Parathyroid adenoma (tissue), 2 donors: ENCODE measurements around the gene FBLIM1.
A peak's percentile ranks its signal among the peaks of the same experiment; 100 is the strongest.

Experiments
- H2AFZ ChIP-seq: fragments of 300-600 bp; sonication (generic); one replicate; pipeline ENCODE4 v1.7.0; 2017; ENCODE audit warnings: antibody characterized with exemption, mild to moderate bottlenecking
- H3K27ac ChIP-seq: fragments of 300-600 bp; sonication (generic); one replicate; pipeline ENCODE4 v1.7.0; 2017
- H3K27me3 ChIP-seq: fragments of 300-600 bp; sonication (generic); one replicate; pipeline ENCODE4 v1.7.0; 2017; ENCODE audit warnings: low read length; ENCODE audit not compliant: control insufficient read depth, insufficient read depth
- H3K36me3 ChIP-seq: fragments of 300-600 bp; sonication (generic); one replicate; pipeline ENCODE4 v1.7.0; 2017; ENCODE audit warnings: low read length; ENCODE audit not compliant: control insufficient read depth, insufficient read depth
- H3K4me1 ChIP-seq: fragments of 300-600 bp; sonication (generic); one replicate; pipeline ENCODE4 v1.7.0; 2017; ENCODE audit warnings: control low read depth
- H3K4me2 ChIP-seq: fragments of 300-600 bp; sonication (generic); one replicate; pipeline ENCODE4 v1.7.0; 2017; ENCODE audit warnings: low read length
- H3K4me3 ChIP-seq: fragments of 300-600 bp; sonication (generic); one replicate; pipeline ENCODE4 v1.7.0; 2017; ENCODE audit warnings: low read depth, low read length
- H3K79me2 ChIP-seq: fragments of 300-600 bp; sonication (generic); one replicate; pipeline ENCODE4 v1.7.0; 2017; ENCODE audit warnings: control low read depth
- H3K9ac ChIP-seq: fragments of 300-600 bp; sonication (generic); one replicate; pipeline ENCODE4 v1.7.0; 2017; ENCODE audit warnings: mild to moderate bottlenecking
- H3K9me3 ChIP-seq: fragments of 300-600 bp; sonication (generic); one replicate; pipeline ENCODE4 v1.7.0; 2017; ENCODE audit warnings: low read length; ENCODE audit not compliant: control insufficient read depth
- CTCF ChIP-seq: fragments of 300-600 bp; sonication (generic); IDR thresholded peaks from one replicate; pipeline ENCODE4 v1.7.0; 2017; ENCODE audit warnings: antibody characterized with exemption, mild to moderate bottlenecking
- donor health status: primary hyperparathyroidism.

FBLIM1 gene

GRCh38 chr1:15732686-15733081, 25.9 kb upstream of the FBLIM1 start:
- no peak for TF ChIP-seq CTCF
- peaks cover 11% of the 10 kb centered on the region for H3K4me1 ChIP-seq
- no peak overlapping the region for H3K4me3 ChIP-seq
- no peaks in the 10 kb centered on the region for H3K79me2 ChIP-seq
- no peak overlapping the region for H3K27ac ChIP-seq
- no peak overlapping the region for H3K9ac ChIP-seq
- no peaks in the 10 kb centered on the region for H3K9me3 ChIP-seq
- H3K4me2 ChIP-seq, result no peak overlapping the region
- no peaks in the 10 kb centered on the region for H3K27me3 ChIP-seq
- H2AFZ ChIP-seq, result no peak overlapping the region
- no peaks in the 10 kb centered on the region for H3K36me3 ChIP-seq

GRCh38 chr1:15733218-15733725, 25.3 kb upstream of the FBLIM1 start:
- H3K27me3 ChIP-seq, result no peaks in the 10 kb centered on the region
- no peak overlapping the region for H3K4me3 ChIP-seq
- no peaks in the 10 kb centered on the region for H3K79me2 ChIP-seq
- no peak overlapping the region for H2AFZ ChIP-seq
- no peak for TF ChIP-seq CTCF
- H3K27ac ChIP-seq, result no peak overlapping the region
- H3K9me3 ChIP-seq, result no peaks in the 10 kb centered on the region
- H3K4me2 ChIP-seq, result no peak overlapping the region
- H3K9ac ChIP-seq, result no peak overlapping the region
- H3K36me3 ChIP-seq, result no peaks in the 10 kb centered on the region
- peaks cover 14% of the 10 kb centered on the region for H3K4me1 ChIP-seq

GRCh38 chr1:15733726-15734226, 24.8 kb upstream of the FBLIM1 start:
- Histone ChIP-seq H3K9me3 (no peaks in the 10 kb centered on the region), H3K4me2 (no peak overlapping the region), H3K9ac (no peak overlapping the region), H3K4me3 (no peak overlapping the region), H3K27me3 (no peaks in the 10 kb centered on the region), H3K4me1 (peaks cover 14% of the 10 kb centered on the region), H3K27ac (no peak overlapping the region), H3K36me3 (no peaks in the 10 kb centered on the region), H3K79me2 (no peaks in the 10 kb centered on the region), H2AFZ (no peak overlapping the region)
- no peak for TF ChIP-seq CTCF

GRCh38 chr1:15734296-15734695, 24.3 kb upstream of the FBLIM1 start:
- no peak overlapping the region for H3K4me3 ChIP-seq
- TF ChIP-seq CTCF, result no peak
- no peak overlapping the region for H3K9ac ChIP-seq
- peak overlapping the region; percentile 92 for H3K27ac ChIP-seq
- no peak overlapping the region for H3K4me2 ChIP-seq
- H3K9me3 ChIP-seq, result no peaks in the 10 kb centered on the region
- H2AFZ ChIP-seq, result no peak overlapping the region
- H3K79me2 ChIP-seq, result no peaks in the 10 kb centered on the region
- no peaks in the 10 kb centered on the region for H3K36me3 ChIP-seq
- no peaks in the 10 kb centered on the region for H3K27me3 ChIP-seq
- peaks cover 14% of the 10 kb centered on the region for H3K4me1 ChIP-seq

GRCh38 chr1:15734901-15735300, 23.7 kb upstream of the FBLIM1 start:
- Histone ChIP-seq H2AFZ (no peak overlapping the region), H3K4me3 (no peak overlapping the region), H3K4me1 (peaks cover 14% of the 10 kb centered on the region), H3K9me3 (no peaks in the 10 kb centered on the region), H3K27ac (peak overlapping the region; percentile 92), H3K36me3 (no peaks in the 10 kb centered on the region), H3K4me2 (peak overlapping the region; percentile 62), H3K27me3 (no peaks in the 10 kb centered on the region), H3K79me2 (no peaks in the 10 kb centered on the region), H3K9ac (no peak overlapping the region)
- TF ChIP-seq CTCF, result no peak
